H9 (cell line): ENCODE results near the gene LDB1. TPM values are rescaled to one million over a fixed set of nuclear protein-coding genes. Genes with fewer than 3 reads are reported as not detected.

Source experiments
- DNase-seq: peaks from one replicate; pipeline ENCODE4 v3.0.0-alpha.2; 2017
- H2AFZ ChIP-seq: one replicate; pipeline ENCODE4 v1.6.1; 2013; ENCODE audit warnings: mild to moderate bottlenecking, low read length, control low read depth, moderate library complexity
- H2AK5ac ChIP-seq: 2 replicates; pipeline ENCODE4 v1.6.1; 2013; ENCODE audit warnings: low read length, control low read depth, mixed read lengths; ENCODE audit not compliant: insufficient read length
- H2BK120ac ChIP-seq: one replicate; pipeline ENCODE4 v1.6.1; 2013; ENCODE audit warnings: low read depth, mild to moderate bottlenecking, low read length, control low read depth, inconsistent platforms; ENCODE audit not compliant: poor library complexity, severe bottlenecking
- H2BK12ac ChIP-seq: 2 replicates; pipeline ENCODE4 v1.6.1; 2013; ENCODE audit warnings: low read length, control low read depth, mixed read lengths, low read depth; ENCODE audit not compliant: insufficient read length
- H2BK15ac ChIP-seq: 2 replicates; pipeline ENCODE4 v1.6.1; 2013; ENCODE audit warnings: low read depth, low read length, control low read depth
- H2BK20ac ChIP-seq: one replicate; pipeline ENCODE4 v1.6.1; 2013; ENCODE audit warnings: low read depth, mild to moderate bottlenecking, low read length, control low read depth, inconsistent platforms; ENCODE audit not compliant: poor library complexity, severe bottlenecking
- H2BK5ac ChIP-seq: 2 replicates; pipeline ENCODE4 v1.6.1; 2013; ENCODE audit warnings: low read length, control low read depth, mixed read lengths; ENCODE audit not compliant: insufficient read length
- H3K14ac ChIP-seq: 2 replicates; pipeline ENCODE4 v1.6.1; 2013; ENCODE audit warnings: low read length, control low read depth; ENCODE audit not compliant: insufficient read depth
- H3K18ac ChIP-seq: 2 replicates; pipeline ENCODE4 v1.6.1; 2013; ENCODE audit warnings: low read depth, mild to moderate bottlenecking, mixed read lengths, low read length, control low read depth; ENCODE audit not compliant: insufficient read length
- H3K23ac ChIP-seq: 2 replicates; pipeline ENCODE4 v1.6.1; 2013; ENCODE audit warnings: low read length, control low read depth, mixed read lengths, low read depth; ENCODE audit not compliant: insufficient read length
- H3K23me2 ChIP-seq: 2 replicates; pipeline ENCODE4 v1.6.1; 2013; ENCODE audit warnings: low read depth, mild to moderate bottlenecking, mixed read lengths, low read length, control low read depth; ENCODE audit not compliant: insufficient read length, poor library complexity, severe bottlenecking
- H3K27ac ChIP-seq: 2 replicates; pipeline ENCODE4 v1.5.1; 2013; ENCODE audit warnings: low read length, control low read depth, mixed read lengths, low read depth; ENCODE audit not compliant: insufficient read length
- H3K27me3 ChIP-seq: 2 replicates; pipeline ENCODE4 v1.6.1; 2013; ENCODE audit warnings: low read length, control low read depth, inconsistent platforms; ENCODE audit not compliant: insufficient read depth
- H3K4ac ChIP-seq: 2 replicates; pipeline ENCODE4 v1.6.1; 2013; ENCODE audit warnings: low read depth, mild to moderate bottlenecking, control low read depth, inconsistent platforms, low read length, moderate library complexity
- H3K4me1 ChIP-seq: 2 replicates; pipeline ENCODE4 v1.6.1; 2013; ENCODE audit warnings: low read length, control low read depth, inconsistent platforms; ENCODE audit not compliant: insufficient read depth
- H3K4me2 ChIP-seq: 2 replicates; pipeline ENCODE4 v1.6.1; 2013; ENCODE audit warnings: low read length, control low read depth, mixed read lengths; ENCODE audit not compliant: insufficient read length, insufficient read depth
- H3K56ac ChIP-seq: 2 replicates; pipeline ENCODE4 v1.6.1; 2013; ENCODE audit warnings: low read depth, mild to moderate bottlenecking, mixed read lengths, low read length, control low read depth; ENCODE audit not compliant: insufficient read length
- H3K79me1 ChIP-seq: 2 replicates; pipeline ENCODE4 v1.6.1; 2013; ENCODE audit warnings: low read depth, mild to moderate bottlenecking, moderate library complexity, low read length, control low read depth, inconsistent platforms; ENCODE audit not compliant: insufficient read depth, poor library complexity, severe bottlenecking
- H3K79me2 ChIP-seq: 2 replicates; pipeline ENCODE4 v1.6.1; 2013; ENCODE audit warnings: low read length, control low read depth, inconsistent platforms; ENCODE audit not compliant: insufficient read depth
- H3K9ac ChIP-seq: 2 replicates; pipeline ENCODE4 v1.6.1; 2013; ENCODE audit warnings: low read length, control low read depth, mixed read lengths; ENCODE audit not compliant: insufficient read length; ENCODE audit errors: extremely low read depth
- H3K9me3 ChIP-seq: one replicate; pipeline ENCODE4 v1.6.1; 2013; ENCODE audit warnings: low read depth, low read length, inconsistent platforms; ENCODE audit not compliant: control insufficient read depth
- H3T11ph ChIP-seq: one replicate; pipeline ENCODE4 v1.6.1; 2013; ENCODE audit warnings: mild to moderate bottlenecking, low read length, control low read depth, inconsistent platforms
- H4K20me1 ChIP-seq: one replicate; pipeline ENCODE4 v1.6.1; 2013; ENCODE audit not compliant: control insufficient read depth, insufficient read length, insufficient read depth
- H4K5ac ChIP-seq: 2 replicates; pipeline ENCODE4 v1.6.1; 2013; ENCODE audit warnings: low read depth, mild to moderate bottlenecking, mixed read lengths, low read length, control low read depth; ENCODE audit not compliant: insufficient read length
- H4K8ac ChIP-seq: replicated peaks from 2 replicates; pipeline ENCODE4 v1.6.1; 2013; ENCODE audit warnings: low read length, control low read depth, mixed read lengths, low read depth; ENCODE audit not compliant: insufficient read length
- H4K91ac ChIP-seq: 2 replicates; pipeline ENCODE4 v1.6.1; 2013; ENCODE audit warnings: low read depth, mild to moderate bottlenecking, moderate library complexity, mixed read lengths, low read length, control low read depth; ENCODE audit not compliant: insufficient read length
- H3K27ac Mint-ChIP-seq, 3 experiments: 2 replicates in 2 of 3; 3 replicates in 1 of 3; pipeline ENCODE4 v1.8.0; 2020 to 2021; ENCODE audit warnings: mixed read lengths in 3 of 3, mild to moderate bottlenecking in 1 of 3, moderate library complexity in 1 of 3
- H3K27me3 Mint-ChIP-seq: 2 replicates; pipeline ENCODE4 v1.8.0; 2021; ENCODE audit warnings: low read depth, mild to moderate bottlenecking, moderate library complexity, mixed read lengths
- H3K36me3 Mint-ChIP-seq, 3 experiments: 2 replicates in 2 of 3; 3 replicates in 1 of 3; pipeline ENCODE4 v1.8.0; 2020 to 2021; ENCODE audit warnings: low read depth in 3 of 3, mixed read lengths in 3 of 3; ENCODE audit not compliant: insufficient read depth in 1 of 3
- H3K4me1 Mint-ChIP-seq, 2 experiments: 2 replicates each; pipeline ENCODE4 v1.8.0; 2020; ENCODE audit warnings: mixed read lengths in 2 of 2
- H3K4me3 Mint-ChIP-seq, 2 experiments: 2 replicates in 1 of 2; 3 replicates in 1 of 2; pipeline ENCODE4 v1.8.0; 2020 to 2021; ENCODE audit warnings: mild to moderate bottlenecking in 2 of 2, mixed read lengths in 2 of 2, moderate library complexity in 1 of 2
- H3K9me3 Mint-ChIP-seq, 2 experiments: 2 replicates in 1 of 2; 3 replicates in 1 of 2; pipeline ENCODE4 v1.8.0; 2020; ENCODE audit warnings: mild to moderate bottlenecking in 2 of 2, mixed read lengths in 2 of 2, moderate library complexity in 1 of 2
- CTCF ChIP-seq: fragments of 200-600 bp; sonication (generic); conservative IDR thresholded peaks from 3 replicates; pipeline ENCODE4 v1.8.0; 2021; ENCODE audit warnings: antibody characterized with exemption, mild to moderate bottlenecking
- WGBS: extraction: QIAGEN DNeasy Blood & Tissue Kit; methylation state at CpG from one replicate; pipeline ENCODE4 v1.1.7; 2013; ENCODE audit warnings: missing lambda C conversion rate, low lambda C conversion rate, mixed read lengths; ENCODE audit not compliant: insufficient read length; ENCODE audit errors: extremely low coverage; 5-methylcytosine and 5-hydroxymethylcytosine counted together
- total RNA-seq: library from RNA; stranded (reverse); gene quantifications from 2 replicates; pipeline ENCODE4 v1.2.1, GENCODE V29; 2021

Gene LDB1
- total RNA-seq, 1 experiment from 2014 or later, result 80.5 TPM

GRCh38 chr10:102159831-102160230 is 39.7 kb upstream of the LDB1 start:
- no peak for DNase-seq
- H3K56ac ChIP-seq, result no peak overlapping the region
- no peak for TF ChIP-seq CTCF
- no peak overlapping the region for H2AFZ ChIP-seq
- H2BK12ac ChIP-seq, result no peak overlapping the region
- H3K23ac ChIP-seq, result no peak overlapping the region
- H2AK5ac ChIP-seq, result no peak overlapping the region
- H3K27ac ChIP-seq, result no peak overlapping the region
- H2BK20ac ChIP-seq, result no peak overlapping the region
- WGBS, result no CpG with 5 or more reads among the region's 4 CpGs
- no peak overlapping the region for H4K5ac ChIP-seq
- no peak overlapping the region for H2BK5ac ChIP-seq
- H3K27me3 Mint-ChIP-seq, result peaks cover 3% of the 10 kb centered on the region; the same call in 1 of the 2 replicates
- peaks cover 13 to 20% of the 10 kb centered on the region in 2 experiments for H3K4me1 Mint-ChIP-seq
- peaks cover 8% of the 10 kb centered on the region; the same call in 1 of the 2 replicates for H3K79me2 ChIP-seq
- no peaks in the 10 kb centered on the region for H3K27me3 ChIP-seq
- H3K9me3 Mint-ChIP-seq, result no peaks in the 10 kb centered on the region; a peak in 1 of 5 replicates
- H3K4ac ChIP-seq, result no peak overlapping the region
- no peaks in the 10 kb centered on the region for H4K20me1 ChIP-seq
- H3K4me1 ChIP-seq, result no peaks in the 10 kb centered on the region; the same call in 1 of the 2 replicates
- H4K8ac ChIP-seq, result no peak overlapping the region
- peaks cover 74 to 93% (median 83%) of the 10 kb centered on the region in 3 experiments for H3K36me3 Mint-ChIP-seq
- peaks cover 7% of the 10 kb centered on the region for H3K79me1 ChIP-seq
- no peaks in the 10 kb centered on the region for H3K9me3 ChIP-seq
- H3K9ac ChIP-seq, result no peak overlapping the region
- H4K91ac ChIP-seq, result no peak overlapping the region
- H3K27ac Mint-ChIP-seq, result no peak overlapping the region
- H3T11ph ChIP-seq, result no peak overlapping the region
- H3K14ac ChIP-seq, result no peak overlapping the region
- H3K18ac ChIP-seq, result no peak overlapping the region
- no peak overlapping the region for H2BK120ac ChIP-seq
- no peak overlapping the region for H2BK15ac ChIP-seq
- no peak overlapping the region for H3K4me2 ChIP-seq
- no peak overlapping the region for H3K4me3 Mint-ChIP-seq
- H3K23me2 ChIP-seq, result no peaks in the 10 kb centered on the region
